Tibial nerve (tissue), 4 donors: ENCODE data around the gene GAB1. TPM values are rescaled to one million over a fixed set of nuclear protein-coding genes. Genes with fewer than 3 reads are reported as not detected.

ENCODE experiments used
- DNase-seq, 2 donors: peaks; one replicate each; pipeline ENCODE4 v3.0.0-alpha.2; 2019; ENCODE audit warnings: low spot score in 2 of 2
- H3K27ac ChIP-seq, 4 donors: fragments of 200-600 bp; sonication (generic) in 3 of 4; one replicate each; pipeline ENCODE4 v1.5.1; 2017 to 2019; ENCODE audit warnings: mild to moderate bottlenecking in 1 of 4
- H3K27me3 ChIP-seq, 2 donors: fragments of 200-600 bp; sonication (generic) in 1 of 2; one replicate each; pipeline versions ENCODE4 v1.5.1 to v1.6.0; 2017 to 2019
- H3K36me3 ChIP-seq, 3 donors: fragments of 200-600 bp; sonication (generic); one replicate each; pipeline ENCODE4 v1.5.1; 2018 to 2019
- H3K4me1 ChIP-seq, 4 donors: fragments of 200-600 bp; sonication (generic) in 3 of 4; one replicate each; pipeline ENCODE4 v1.5.1; 2017 to 2019
- H3K4me3 ChIP-seq, 4 donors: fragments of 200-600 bp; sonication (generic) in 3 of 4; one replicate each; pipeline ENCODE4 v1.5.1; 2017 to 2019; ENCODE audit warnings: mild to moderate bottlenecking in 1 of 4, moderate library complexity in 1 of 4
- H3K9me3 ChIP-seq, 4 donors: fragments of 200-600 bp; sonication (generic) in 3 of 4; one replicate each; pipeline ENCODE4 v1.5.1; 2017 to 2019
- CTCF ChIP-seq, 5 experiments: fragments of 200-600 bp in 3 of 5; fragments of 450-650 bp in 2 of 5; sonication (generic) in 3 of 5; IDR thresholded peaks; one replicate each; pipeline ENCODE4 v1.5.1; 2016 to 2019; ENCODE audit warnings: antibody characterized with exemption in 5 of 5, mild to moderate bottlenecking in 3 of 5, moderate library complexity in 2 of 5
- EP300 ChIP-seq, 2 donors: sonication (generic); formaldehyde crosslinking; IDR thresholded peaks; one replicate each; pipeline ENCODE4 v1.6.1; 2017; ENCODE audit warnings: antibody characterized with exemption in 2 of 2, mild to moderate bottlenecking in 1 of 2
- POLR2A ChIP-seq, 2 donors: fragments of 450-650 bp; IDR thresholded peaks; one replicate each; pipeline ENCODE4 v1.6.1; 2017; ENCODE audit warnings: antibody characterized with exemption in 2 of 2, mild to moderate bottlenecking in 2 of 2, moderate library complexity in 2 of 2
- WGBS, 2 donors: methylation state at CpG; one replicate each; pipeline ENCODE4 v1.1.5; 2018; 5-methylcytosine and 5-hydroxymethylcytosine counted together
- total RNA-seq, 4 donors: library from RNA; depleted of rRNA; stranded (reverse); fragments of >200 nt; gene quantifications; one replicate each; pipeline ENCODE4 v1.1.0, GENCODE V29; 2016

The GAB1 gene
- total RNA-seq, 4 donors from 2014 or later: 50.7 to 123 (median 81.4) TPM

GRCh38 chr4:143412420-143412758, 75.7 kb downstream of the GAB1 start:
- Histone ChIP-seq H3K27me3 (no peaks in the 10 kb centered on the region), H3K27ac (peak overlapping the region; percentile 58 to 94 (median 86)), H3K36me3 (peaks cover 0 to 20% (median 0%) of the 10 kb centered on the region in 3 donors), H3K4me3 (peak overlapping the region in 1 of 4 donors; percentile 22), H3K9me3 (no peaks in the 10 kb centered on the region), H3K4me1 (peaks cover under 1 to 97% (median 39%) of the 10 kb centered on the region in 4 donors)
- 34 to 38% methylated on average over 3 of the region's 3 CpGs for WGBS, 2 donors
- TF ChIP-seq POLR2A (IDR thresholded peaks at IDR 0.05) (no peak), EP300 (IDR thresholded peaks at IDR 0.05) (no peak)
- no peak for DNase-seq

- no peak for DNase-seq
- Histone ChIP-seq H3K27ac (peak overlapping the region in 2 of 4 donors; percentile 85 to 94), H3K4me1 (peaks cover 0 to 81% (median 25%) of the 10 kb centered on the region in 4 donors), H3K4me3 (no peak overlapping the region), H3K27me3 (no peaks in the 10 kb centered on the region), H3K36me3 (peaks cover 0 to 38% (median 0%) of the 10 kb centered on the region in 3 donors), H3K9me3 (no peaks in the 10 kb centered on the region)
- WGBS, 2 donors: 72 to 80% methylated on average over 12 of the region's 12 CpGs
- TF ChIP-seq POLR2A (IDR thresholded peaks at IDR 0.05): no peak
- TF ChIP-seq CTCF (IDR thresholded peaks at IDR 0.05): no peak
- no peak for TF ChIP-seq EP300 (IDR thresholded peaks at IDR 0.05)
Observed at GRCh38 chr4:143417679-143418403, 81.2 kb downstream of the GAB1 start.

- Histone ChIP-seq H3K9me3 (no peaks in the 10 kb centered on the region), H3K4me3 (no peak overlapping the region), H3K27me3 (no peaks in the 10 kb centered on the region), H3K27ac (peak overlapping the region; percentile 6 to 94 (median 48)), H3K36me3 (peaks cover 0 to 45% (median 0%) of the 10 kb centered on the region in 3 donors), H3K4me1 (peaks cover 0 to 63% (median 15%) of the 10 kb centered on the region in 4 donors)
- peak in 1 of 2 donors; percentile 25 for TF ChIP-seq EP300 (IDR thresholded peaks at IDR 0.05)
- TF ChIP-seq POLR2A (IDR thresholded peaks at IDR 0.05): no peak
- no peak for DNase-seq
- WGBS, 2 donors: 57 to 58% methylated on average over 2 of the region's 2 CpGs
Observed at GRCh38 chr4:143420227-143420626, 83.6 kb downstream of the GAB1 start.

GRCh38 chr4:143421609-143422008, 84.9 kb downstream of the GAB1 start:
- Histone ChIP-seq H3K36me3 (peaks cover 0 to 41% (median 0%) of the 10 kb centered on the region in 3 donors), H3K4me3 (no peak overlapping the region), H3K27ac (peak overlapping the region in 2 of 4 donors; percentile 85 to 94), H3K4me1 (peaks cover 0 to 63% (median 11%) of the 10 kb centered on the region in 4 donors), H3K27me3 (no peaks in the 10 kb centered on the region), H3K9me3 (no peaks in the 10 kb centered on the region)
- no peak for DNase-seq
- TF ChIP-seq POLR2A (IDR thresholded peaks at IDR 0.05): no peak
- 78 to 91% methylated on average over 1 of the region's 1 CpG for WGBS, 2 donors

- TF ChIP-seq CTCF (IDR thresholded peaks at IDR 0.05) (no peak), EP300 (IDR thresholded peaks at IDR 0.05) (no peak), POLR2A (IDR thresholded peaks at IDR 0.05) (no peak)
- no peak for DNase-seq
- Histone ChIP-seq H3K27ac (peak overlapping the region in 1 of 4 donors; percentile 41), H3K36me3 (peaks cover 0 to 33% (median 0%) of the 10 kb centered on the region in 3 donors), H3K9me3 (peaks cover 0 to 5% (median 0%) of the 10 kb centered on the region in 4 donors), H3K27me3 (no peaks in the 10 kb centered on the region), H3K4me1 (peaks cover 0 to 60% (median 8%) of the 10 kb centered on the region in 4 donors), H3K4me3 (no peak overlapping the region)
Observed at GRCh38 chr4:143424276-143424675, 87.6 kb downstream of the GAB1 start.

- no peak for TF ChIP-seq EP300 (IDR thresholded peaks at IDR 0.05)
- TF ChIP-seq CTCF (IDR thresholded peaks at IDR 0.05): no peak
- no peak for TF ChIP-seq POLR2A (IDR thresholded peaks at IDR 0.05)
- DNase-seq: no peak
- WGBS, 2 donors: 87 to 88% methylated on average over 10 of the region's 10 CpGs
Observed at GRCh38 chr4:143431526-143432257, 95.0 kb downstream of the GAB1 start.

More at GRCh38 chr4:143431526-143432257, 95.0 kb downstream of the GAB1 start:
- H3K9me3 ChIP-seq: peaks cover 0 to 27% (median 4%) of the 10 kb centered on the region in 4 donors
- H3K4me3 ChIP-seq: no peak overlapping the region
- H3K27ac ChIP-seq: peak overlapping the region in 1 of 4 donors; percentile 8
- H3K36me3 ChIP-seq: peaks cover 0 to 73% (median 0%) of the 10 kb centered on the region in 3 donors
- no peaks in the 10 kb centered on the region for H3K27me3 ChIP-seq
- peaks cover 0 to 25% (median 5%) of the 10 kb centered on the region in 4 donors for H3K4me1 ChIP-seq
